ENCODE data around the gene CLPX. TPM values are rescaled to one million over a fixed set of nuclear protein-coding genes. Genes with fewer than 3 reads are reported as not detected.
A peak's percentile ranks its signal among the peaks of the same experiment; 100 is the strongest.

CLPX gene
- total RNA-seq, 8 experiments from 2014 or later: 25.5 to 76.3 (median 31.0) TPM

GRCh38 chr15:65214010-65214409, 28.9 kb upstream of the CLPX start:
- no peak for ATAC-seq (replicated peaks in 6 of 8)

GRCh38 chr15:65213241-65213640, 28.1 kb upstream of the CLPX start:
- ATAC-seq (replicated peaks in 6 of 8): no peak
- Histone ChIP-seq H3K27ac (no peak overlapping the region), H3K4me1 (replicated peaks in 1 of 2) (peaks cover 13 to 16% of the 10 kb centered on the region in 2 donors), H3K4me3 (no peak overlapping the region)
- 0 to 80% (median 59%) methylated on average over 1 of the region's 2 CpGs; no CpG with 5 or more reads in 6 of the 10 experiments for WGBS, 10 experiments
- in situ Hi-C loops (cut with MboI; ENCODE audit: low pct_unique_long_range_greater_than_20kb in 2 of 9, low sequenced_read_pairs in 9 of 9, unreplicated experiment in 9 of 9): no loop called here

More at GRCh38 chr15:65214010-65214409, 28.9 kb upstream of the CLPX start:
- H3K27ac ChIP-seq: no peak overlapping the region
- H3K4me3 ChIP-seq: no peak overlapping the region
- 36 to 100% (median 86%) methylated on average over 1 to 4 of the region's 4 CpGs; no CpG with 5 or more reads in 1 of the 10 experiments for WGBS, 10 experiments
- in situ Hi-C loops (cut with MboI; ENCODE audit: low pct_unique_long_range_greater_than_20kb in 2 of 9, low sequenced_read_pairs in 9 of 9, unreplicated experiment in 9 of 9): no loop called here
- peaks cover 5 to 10% of the 10 kb centered on the region in 2 donors for H3K4me1 ChIP-seq (replicated peaks in 1 of 2)

GRCh38 chr15:65212097-65212496, 27.0 kb upstream of the CLPX start:
- in situ Hi-C loops (cut with MboI; ENCODE audit: low pct_unique_long_range_greater_than_20kb in 2 of 9, low sequenced_read_pairs in 9 of 9, unreplicated experiment in 9 of 9): no loop called here
- Histone ChIP-seq H3K4me3 (no peak overlapping the region), H3K27ac (no peak overlapping the region), H3K4me1 (replicated peaks in 1 of 2) (peaks cover 15 to 17% of the 10 kb centered on the region in 2 donors)
- peak in 4 of 8 experiments; percentile 11 to 77 (median 15) for ATAC-seq (replicated peaks in 6 of 8)
- 58 to 100% (median 100%) methylated on average over 1 to 3 of the region's 5 CpGs; no CpG with 5 or more reads in 7 of the 10 experiments for WGBS, 10 experiments

GRCh38 chr15:65211482-65211982, 26.4 kb upstream of the CLPX start:
- 46 to 100% (median 80%) methylated on average over 1 to 3 of the region's 6 CpGs; no CpG with 5 or more reads in 6 of the 10 experiments for WGBS, 10 experiments
- ATAC-seq (replicated peaks in 6 of 8): peak in 6 of 8 experiments; percentile 21 to 67 (median 52)
- Histone ChIP-seq H3K4me1 (replicated peaks in 1 of 2) (peaks cover 15 to 17% of the 10 kb centered on the region in 2 donors), H3K4me3 (no peak overlapping the region), H3K27ac (no peak overlapping the region)
- in situ Hi-C loops (cut with MboI; ENCODE audit: low pct_unique_long_range_greater_than_20kb in 2 of 9, low sequenced_read_pairs in 9 of 9, unreplicated experiment in 9 of 9): no loop called here

GRCh38 chr15:65210770-65211481, 25.8 kb upstream of the CLPX start, which contains the start of gene CILP:
TSS of gene CILP (minus strand) at chr15:65211473. CDS start at chr15:65209755, 1,718 bp downstream.
- WGBS, 10 experiments: 49 to 100% (median 100%) methylated on average over 1 to 5 of the region's 8 CpGs; no CpG with 5 or more reads in 5 of the 10 experiments
- Histone ChIP-seq H3K4me3 (no peak within 1 kb of the TSS), H3K27ac (no peak within 1 kb of the TSS), H3K4me1 (replicated peaks in 1 of 2) (peaks cover 15 to 17% of the 10 kb centered on the region in 2 donors)
- in situ Hi-C loops (cut with MboI; ENCODE audit: low pct_unique_long_range_greater_than_20kb in 2 of 9, low sequenced_read_pairs in 9 of 9, unreplicated experiment in 9 of 9): no loop called here
- no peak for ATAC-seq (replicated peaks in 6 of 8)

- Histone ChIP-seq H3K4me3 (no peak overlapping the region), H3K4me1 (replicated peaks in 1 of 2) (peaks cover 15 to 17% of the 10 kb centered on the region in 2 donors), H3K27ac (no peak overlapping the region)
- in situ Hi-C loops (cut with MboI; ENCODE audit: low pct_unique_long_range_greater_than_20kb in 2 of 9, low sequenced_read_pairs in 9 of 9, unreplicated experiment in 9 of 9): no loop called here
- WGBS, 10 experiments: 17 to 100% (median 77%) methylated on average over 1 to 7 of the region's 17 CpGs; no CpG with 5 or more reads in 1 of the 10 experiments
- no peak for ATAC-seq (replicated peaks in 6 of 8)
Observed at GRCh38 chr15:65209701-65210643, 24.8 kb upstream of the CLPX start.

- peak in 5 of 8 experiments; percentile 55 to 72 (median 65) for ATAC-seq (replicated peaks in 6 of 8)
- 63 to 100% (median 87%) methylated on average over 1 to 2 of the region's 2 CpGs; no CpG with 5 or more reads in 4 of the 10 experiments for WGBS, 10 experiments
- Histone ChIP-seq H3K4me3 (no peak overlapping the region), H3K4me1 (replicated peaks in 1 of 2) (peaks cover 15 to 17% of the 10 kb centered on the region in 2 donors), H3K27ac (peak overlapping the region in 1 of 2 donors; percentile 39)
- in situ Hi-C loops (cut with MboI; ENCODE audit: low pct_unique_long_range_greater_than_20kb in 2 of 9, low sequenced_read_pairs in 9 of 9, unreplicated experiment in 9 of 9): no loop called here
Observed at GRCh38 chr15:65208647-65209046, 23.5 kb upstream of the CLPX start.

- peaks cover 15 to 17% of the 10 kb centered on the region in 2 donors for H3K4me1 ChIP-seq (replicated peaks in 1 of 2)
- no peak overlapping the region for H3K4me3 ChIP-seq
- ATAC-seq (replicated peaks in 6 of 8): peak in 1 of 8 experiments; percentile 40
- in situ Hi-C loops (cut with MboI; ENCODE audit: low pct_unique_long_range_greater_than_20kb in 2 of 9, low sequenced_read_pairs in 9 of 9, unreplicated experiment in 9 of 9): no loop called here
- H3K27ac ChIP-seq: no peak overlapping the region
- WGBS, 10 experiments: 0 to 100% (median 77%) methylated on average over 1 to 5 of the region's 6 CpGs
Observed at GRCh38 chr15:65207280-65207840, 22.2 kb upstream of the CLPX start.

- WGBS, 10 experiments: 40 to 80% (median 60%) methylated on average over 1 to 2 of the region's 20 CpGs; no CpG with 5 or more reads in 7 of the 10 experiments
- in situ Hi-C loops (cut with MboI; ENCODE audit: low pct_unique_long_range_greater_than_20kb in 2 of 9, low sequenced_read_pairs in 9 of 9, unreplicated experiment in 9 of 9): no loop called here
- H3K4me3 ChIP-seq: no peak overlapping the region
- H3K4me1 ChIP-seq (replicated peaks in 1 of 2): peaks cover 11 to 17% of the 10 kb centered on the region in 2 donors
- H3K27ac ChIP-seq: no peak overlapping the region
- no peak for ATAC-seq (replicated peaks in 6 of 8)
Observed at GRCh38 chr15:65206750-65207149, 21.6 kb upstream of the CLPX start.

- in situ Hi-C loops (cut with MboI; ENCODE audit: low pct_unique_long_range_greater_than_20kb in 2 of 9, low sequenced_read_pairs in 9 of 9, unreplicated experiment in 9 of 9): no loop called here
- Histone ChIP-seq H3K4me3 (no peak overlapping the region), H3K4me1 (replicated peaks in 1 of 2) (peaks cover 11 to 17% of the 10 kb centered on the region in 2 donors), H3K27ac (no peak overlapping the region)
- no peak for ATAC-seq (replicated peaks in 6 of 8)
- 63 to 100% (median 86%) methylated on average over 1 to 6 of the region's 12 CpGs; no CpG with 5 or more reads in 1 of the 10 experiments for WGBS, 10 experiments
Observed at GRCh38 chr15:65204931-65205660, 20.0 kb upstream of the CLPX start.

- no peak for ATAC-seq (replicated peaks in 6 of 8)
- Histone ChIP-seq H3K4me1 (replicated peaks in 1 of 2) (peaks cover 11 to 16% of the 10 kb centered on the region in 2 donors), H3K4me3 (no peak overlapping the region), H3K27ac (no peak overlapping the region)
- in situ Hi-C loops (cut with MboI; ENCODE audit: low pct_unique_long_range_greater_than_20kb in 2 of 9, low sequenced_read_pairs in 9 of 9, unreplicated experiment in 9 of 9): no loop called here
- WGBS, 10 experiments: 72 to 100% (median 82%) methylated on average over 1 to 3 of the region's 6 CpGs; no CpG with 5 or more reads in 5 of the 10 experiments
Observed at GRCh38 chr15:65204236-65204930, 19.2 kb upstream of the CLPX start.
